Neural cell (in vitro differentiated cells): ENCODE data around the gene MTG1. TPM values are rescaled to one million over a fixed set of nuclear protein-coding genes. Genes with fewer than 3 reads are reported as not detected.
A peak's percentile ranks its signal among the peaks of the same experiment; 100 is the strongest.

Experiments
- H2AFZ ChIP-seq: fragments of 200-600, 300-800 bp; sonication (generic), shearing (Covaris generic); 2 replicates; pipeline ENCODE4 v1.6.0; 2014; ENCODE audit warnings: low read depth, mild to moderate bottlenecking, antibody characterized with exemption, low read length, moderate library complexity
- H3F3A ChIP-seq: fragments of 200-600 bp; shearing (Covaris generic); 2 replicates; pipeline ENCODE4 v1.6.1; 2016; ENCODE audit warnings: mild to moderate bottlenecking, moderate library complexity, mixed read lengths, antibody characterized with exemption, low read length; ENCODE audit not compliant: insufficient read depth, poor library complexity, severe bottlenecking
- H3K27ac ChIP-seq: fragments of 200-600, 300-800 bp; sonication (generic), shearing (Covaris generic); 2 replicates; pipeline ENCODE4 v1.5.1; 2014; ENCODE audit warnings: mild to moderate bottlenecking, low read length, moderate library complexity
- H3K27me3 ChIP-seq: fragments of 300-800, 200-600 bp; sonication (generic), shearing (Covaris generic); 2 replicates; pipeline ENCODE4 v1.6.0; 2014; ENCODE audit warnings: mild to moderate bottlenecking, low read depth, low read length, moderate library complexity; ENCODE audit not compliant: insufficient read depth
- H3K36me3 ChIP-seq: fragments of 300-800, 200-600 bp; sonication (generic), shearing (Covaris generic); 2 replicates; pipeline ENCODE4 v1.5.1; 2014; ENCODE audit warnings: mild to moderate bottlenecking, antibody characterized with exemption, low read length, moderate library complexity; ENCODE audit not compliant: insufficient read depth
- H3K4me2 ChIP-seq: fragments of 300-800, 200-600 bp; sonication (generic), shearing (Covaris generic); 2 replicates; pipeline ENCODE4 v1.6.0; 2014; ENCODE audit warnings: mild to moderate bottlenecking, low read length
- H3K4me3 ChIP-seq: fragments of 300-800, 200-600 bp; sonication (generic), shearing (Covaris generic); 2 replicates; pipeline ENCODE4 v1.5.1; 2014; ENCODE audit warnings: mild to moderate bottlenecking, low read length, moderate library complexity
- H3K79me2 ChIP-seq: fragments of 200-600 bp; shearing (Covaris generic); replicated peaks from 2 replicates; pipeline ENCODE4 v1.6.0; 2014; ENCODE audit warnings: mild to moderate bottlenecking, low read length, moderate library complexity; ENCODE audit not compliant: insufficient read depth
- H3K9ac ChIP-seq: fragments of 300-800, 200-600 bp; sonication (generic), shearing (Covaris generic); 2 replicates; pipeline ENCODE4 v1.6.1; 2016; ENCODE audit warnings: mild to moderate bottlenecking, low read length, mixed read lengths
- H3K9me2 ChIP-seq: fragments of 200-600 bp; shearing (Covaris generic); 2 replicates; pipeline ENCODE4 v1.6.1; 2016; ENCODE audit warnings: mild to moderate bottlenecking, low read length, mixed read lengths; ENCODE audit not compliant: insufficient read depth
- H3K9me3 ChIP-seq: fragments of 200-600, 300-800 bp; sonication (generic), shearing (Covaris generic); 2 replicates; pipeline ENCODE4 v1.6.1; 2016; ENCODE audit warnings: mild to moderate bottlenecking, mixed run types, low read length, moderate library complexity, mixed read lengths
- H4K20me1 ChIP-seq: fragments of 200-600 bp; shearing (Covaris generic); 2 replicates; pipeline ENCODE4 v1.6.1; 2016; ENCODE audit warnings: mild to moderate bottlenecking, mixed run types; ENCODE audit not compliant: insufficient read depth
- CTCF ChIP-seq: fragments of 450-650 bp; IDR thresholded peaks from 2 replicates; pipeline ENCODE4 v1.5.1; 2014; ENCODE audit warnings: antibody characterized with exemption, mild to moderate bottlenecking, moderate library complexity; ENCODE audit not compliant: poor library complexity, severe bottlenecking
- EP300 ChIP-seq: fragments of 450-650 bp; conservative IDR thresholded peaks from 2 replicates; pipeline ENCODE4 v1.6.1; 2014; ENCODE audit warnings: antibody characterized with exemption, mild to moderate bottlenecking, moderate library complexity; ENCODE audit not compliant: poor library complexity, severe bottlenecking
- EZH2 ChIP-seq: fragments of 200-600, 300-800 bp; shearing (Covaris generic), sonication (generic); IDR thresholded peaks from 2 replicates; pipeline ENCODE4 v1.6.1; 2014; ENCODE audit warnings: antibody characterized with exemption, low read length, borderline replicate concordance, mild to moderate bottlenecking; ENCODE audit not compliant: insufficient read depth, poor library complexity, severe bottlenecking
- MXI1 ChIP-seq: fragments of 450-650 bp; conservative IDR thresholded peaks from 2 replicates; pipeline ENCODE4 v1.6.1; 2014; ENCODE audit warnings: antibody characterized with exemption, mild to moderate bottlenecking; ENCODE audit not compliant: poor library complexity, severe bottlenecking
- POLR2AphosphoS5 ChIP-seq: IDR thresholded peaks from 2 replicates; pipeline ENCODE4 v1.6.1; 2012
- RAD21 ChIP-seq: fragments of 450-650 bp; conservative IDR thresholded peaks from 2 replicates; pipeline ENCODE4 v1.6.1; 2014; ENCODE audit warnings: antibody characterized with exemption, mild to moderate bottlenecking, moderate library complexity
- REST ChIP-seq: IDR thresholded peaks from 2 replicates; pipeline ENCODE4 v1.6.1; 2012; ENCODE audit warnings: borderline replicate concordance
- SMC3 ChIP-seq: fragments of 450-650 bp; conservative IDR thresholded peaks from 2 replicates; pipeline ENCODE4 v1.6.1; 2014; ENCODE audit warnings: antibody characterized with exemption, mild to moderate bottlenecking, moderate library complexity; ENCODE audit not compliant: poor library complexity
- TAF1 ChIP-seq: IDR thresholded peaks from 2 replicates; pipeline ENCODE4 v1.6.1; 2012; ENCODE audit warnings: low read depth
- polyA plus RNA-seq: library from polyadenylated mRNA; depleted of rRNA; stranded (reverse); fragments of >200 nt; gene quantifications from 2 replicates; pipeline ENCODE4 v1.2.3, GENCODE V29; 2014

The MTG1 gene
- polyA plus RNA-seq, 1 donor from 2014 or later = 52.3 TPM

- Histone ChIP-seq H3K9ac (peak overlapping the region; percentile 85), H3K9me3 (no peaks in the 10 kb centered on the region), H3F3A (no peaks in the 10 kb centered on the region), H4K20me1 (no peaks in the 10 kb centered on the region), H3K79me2 (peaks cover 6% of the 10 kb centered on the region), H3K4me3 (peak overlapping the region; percentile 99), H3K36me3 (no peaks in the 10 kb centered on the region), H3K27me3 (no peaks in the 10 kb centered on the region), H3K27ac (peak overlapping the region; percentile 78), H3K9me2 (no peaks in the 10 kb centered on the region), H2AFZ (peak overlapping the region; percentile 83), H3K4me2 (peak overlapping the region; percentile 89)
- TF ChIP-seq MXI1 (no peak), TAF1 (no peak), SMC3 (no peak), REST (no peak), EZH2 (no peak), EP300 (no peak), POLR2AphosphoS5 (no peak), CTCF (no peak), RAD21 (no peak)
Observed at GRCh38 chr10:133394801-133395221, 854 bp downstream of the MTG1 start.

GRCh38 chr10:133396035-133396624 is 2.2 kb downstream of the MTG1 start:
- Histone ChIP-seq H4K20me1 (no peaks in the 10 kb centered on the region), H3K9me3 (no peaks in the 10 kb centered on the region), H3K9me2 (no peaks in the 10 kb centered on the region), H3K36me3 (no peaks in the 10 kb centered on the region), H3K9ac (no peak overlapping the region), H3K4me3 (no peak overlapping the region), H3K27ac (no peak overlapping the region), H3K79me2 (peaks cover 6% of the 10 kb centered on the region), H3K4me2 (no peak overlapping the region), H3K27me3 (no peaks in the 10 kb centered on the region), H2AFZ (no peak overlapping the region), H3F3A (no peaks in the 10 kb centered on the region)
- TF ChIP-seq MXI1 = no peak
- TF ChIP-seq EZH2 = no peak

GRCh38 chr10:133397938-133398337 is 4.0 kb downstream of the MTG1 start:
- no peaks in the 10 kb centered on the region for H3F3A ChIP-seq
- H3K27ac ChIP-seq = no peak overlapping the region
- H4K20me1 ChIP-seq = no peaks in the 10 kb centered on the region
- H2AFZ ChIP-seq = no peak overlapping the region
- H3K36me3 ChIP-seq = no peaks in the 10 kb centered on the region
- H3K4me2 ChIP-seq = no peak overlapping the region
- no peak for TF ChIP-seq TAF1
- TF ChIP-seq REST = no peak
- no peak for TF ChIP-seq SMC3
- TF ChIP-seq MXI1 = no peak
- no peak for TF ChIP-seq EZH2
- TF ChIP-seq RAD21 = no peak
- no peak for TF ChIP-seq POLR2AphosphoS5
- no peak for TF ChIP-seq CTCF
- no peak for TF ChIP-seq EP300
- H3K4me3 ChIP-seq = no peak overlapping the region
- H3K9me2 ChIP-seq = no peaks in the 10 kb centered on the region
- H3K9ac ChIP-seq = no peak overlapping the region
- H3K27me3 ChIP-seq = no peaks in the 10 kb centered on the region
- no peaks in the 10 kb centered on the region for H3K9me3 ChIP-seq
- H3K79me2 ChIP-seq = peaks cover 6% of the 10 kb centered on the region
